Astrocyte (in vitro differentiated cells and primary cell): ENCODE data around the gene IFIT1B. TPM values are rescaled to one million over a fixed set of nuclear protein-coding genes. Genes with fewer than 3 reads are reported as not detected.

ENCODE experiments used
- DNase-seq: peaks from one replicate; pipeline ENCODE4 v3.0.0-alpha.2; 2010; ENCODE audit warnings: low read depth
- FAIRE-seq: peaks from 2 replicates; lab custom pipeline; 2011; peaks lifted over from hg19 to GRCh38; lab: Jason Lieb, UNC
- H2AFZ ChIP-seq: 2 replicates; pipeline ENCODE4 v1.6.0; 2012; ENCODE audit warnings: low read depth, low read length, inconsistent platforms
- H3K27ac ChIP-seq: 2 replicates; pipeline ENCODE4 v1.5.1; 2011; ENCODE audit warnings: low read depth, low read length, inconsistent platforms
- H3K27me3 ChIP-seq: 2 replicates; pipeline ENCODE4 v1.6.0; 2011; ENCODE audit warnings: low read length, inconsistent platforms; ENCODE audit not compliant: insufficient read depth
- H3K36me3 ChIP-seq: 2 replicates; pipeline ENCODE4 v1.5.1; 2011; ENCODE audit warnings: low read length, inconsistent platforms; ENCODE audit not compliant: insufficient read depth
- H3K4me1 ChIP-seq: 2 replicates; pipeline ENCODE4 v1.5.1; 2011; ENCODE audit warnings: low read length, inconsistent platforms; ENCODE audit not compliant: insufficient read depth
- H3K4me2 ChIP-seq: 2 replicates; pipeline ENCODE4 v1.6.0; 2012; ENCODE audit warnings: low read length, inconsistent platforms
- H3K4me3 ChIP-seq: 2 replicates; pipeline ENCODE4 v1.5.1; 2011; ENCODE audit warnings: low read depth, mild to moderate bottlenecking, low read length, inconsistent platforms; ENCODE audit not compliant: insufficient read depth
- H3K79me2 ChIP-seq: 2 replicates; pipeline ENCODE4 v1.6.0; 2012; ENCODE audit warnings: mild to moderate bottlenecking, low read length, inconsistent platforms; ENCODE audit not compliant: insufficient read depth
- H3K9ac ChIP-seq: 2 replicates; pipeline ENCODE4 v1.6.0; 2012; ENCODE audit warnings: mild to moderate bottlenecking, low read length, inconsistent platforms
- H3K9me3 ChIP-seq: 2 replicates; pipeline ENCODE4 v1.5.1; 2012; ENCODE audit warnings: low read depth, mild to moderate bottlenecking, low read length, inconsistent platforms; ENCODE audit not compliant: insufficient read depth
- H4K20me1 ChIP-seq: 2 replicates; pipeline ENCODE4 v1.6.0; 2012; ENCODE audit warnings: low read length, inconsistent platforms; ENCODE audit not compliant: insufficient read depth
- H3K27ac Mint-ChIP-seq: one replicate; pipeline ENCODE4 v1.8.0; 2021; ENCODE audit warnings: mild to moderate bottlenecking, mixed read lengths; ENCODE audit not compliant: unreplicated experiment
- H3K27me3 Mint-ChIP-seq: one replicate; pipeline ENCODE4 v1.8.0; 2021; ENCODE audit warnings: low read depth, mixed read lengths; ENCODE audit not compliant: unreplicated experiment
- H3K36me3 Mint-ChIP-seq: one replicate; pipeline ENCODE4 v1.8.0; 2021; ENCODE audit warnings: low read depth, mixed read lengths; ENCODE audit not compliant: unreplicated experiment
- H3K4me1 Mint-ChIP-seq: one replicate; pipeline ENCODE4 v1.8.0; 2021; ENCODE audit warnings: low read depth, mixed read lengths; ENCODE audit not compliant: unreplicated experiment
- H3K4me3 Mint-ChIP-seq: one replicate; pipeline ENCODE4 v1.8.0; 2021; ENCODE audit warnings: mild to moderate bottlenecking, moderate library complexity, mixed read lengths; ENCODE audit not compliant: unreplicated experiment
- H3K9me3 Mint-ChIP-seq: one replicate; pipeline ENCODE4 v1.8.0; 2021; ENCODE audit warnings: mild to moderate bottlenecking, mixed read lengths; ENCODE audit not compliant: unreplicated experiment
- CTCF ChIP-seq: IDR thresholded peaks from 2 replicates; pipeline ENCODE4 v1.5.1; 2011; ENCODE audit warnings: low read depth, mild to moderate bottlenecking, inconsistent platforms, low read length, moderate library complexity; ENCODE audit not compliant: insufficient read depth
- EZH2 ChIP-seq: IDR thresholded peaks from 2 replicates; pipeline ENCODE4 v1.6.1; 2012; ENCODE audit warnings: mild to moderate bottlenecking, low read length, inconsistent platforms; ENCODE audit not compliant: insufficient read depth
- total RNA-seq: library from RNA; stranded (reverse); gene quantifications from 2 replicates; pipeline ENCODE4 v1.2.1, GENCODE V29; 2021

IFIT1B gene
- total RNA-seq, 1 donor from 2014 or later, result not detected

- Histone ChIP-seq H4K20me1 (no peaks in the 10 kb centered on the region), H3K9me3 (no peaks in the 10 kb centered on the region), H3K4me3 (no peak overlapping the region), H2AFZ (no peak overlapping the region), H3K9ac (no peak overlapping the region), H3K27ac (no peak overlapping the region), H3K4me1 (no peaks in the 10 kb centered on the region), H3K79me2 (peaks cover 3% of the 10 kb centered on the region), H3K27me3 (no peaks in the 10 kb centered on the region), H3K4me2 (no peak overlapping the region), H3K36me3 (no peaks in the 10 kb centered on the region)
- H3K27ac Mint-ChIP-seq, result no peak overlapping the region
- TF ChIP-seq EZH2, result no peak
- no peak for TF ChIP-seq CTCF
- peaks cover 10% of the 10 kb centered on the region for H3K4me1 Mint-ChIP-seq
- no peak overlapping the region for H3K4me3 Mint-ChIP-seq
- peaks cover 19% of the 10 kb centered on the region for H3K36me3 Mint-ChIP-seq
- no peaks in the 10 kb centered on the region for H3K27me3 Mint-ChIP-seq
- DNase-seq, result no peak
- H3K9me3 Mint-ChIP-seq, result peaks cover 2% of the 10 kb centered on the region
- no peak for FAIRE-seq
These were observed 43.2 kb downstream of the IFIT1B start for GRCh38 chr10:89421018-89421476.

DNA sequence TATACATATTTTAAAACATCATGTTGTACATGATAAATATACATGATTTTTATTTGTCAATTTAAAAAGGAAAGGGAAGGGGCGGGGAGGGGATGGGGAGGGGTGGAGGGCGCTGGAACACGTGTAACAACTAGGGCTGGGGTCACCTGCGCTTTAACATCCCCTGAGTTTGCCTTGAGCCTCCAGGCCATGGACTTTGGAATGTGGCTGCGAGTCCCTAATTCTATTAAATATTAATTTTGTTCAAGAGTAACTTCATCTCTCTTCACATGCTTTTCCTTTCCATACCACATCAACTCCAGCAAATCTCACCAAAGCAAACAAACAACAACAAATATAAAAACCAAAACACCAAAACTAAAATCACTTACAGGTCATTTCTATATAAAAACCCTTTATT is 47.1 kb downstream of the IFIT1B start:
- Mint-ChIP-seq H3K9me3 (no peaks in the 10 kb centered on the region), H3K27ac (peak overlapping the region; percentile 28), H3K27me3 (no peaks in the 10 kb centered on the region), H3K4me1 (peaks cover 23% of the 10 kb centered on the region), H3K4me3 (no peak overlapping the region), H3K36me3 (peaks cover 5% of the 10 kb centered on the region)
- H3K4me2 ChIP-seq, result no peak overlapping the region
- no peak overlapping the region for H3K9ac ChIP-seq
- H3K4me1 ChIP-seq, result peaks cover 21% of the 10 kb centered on the region
- H3K27me3 ChIP-seq, result no peaks in the 10 kb centered on the region
- no peak overlapping the region for H3K27ac ChIP-seq
- H3K9me3 ChIP-seq, result no peaks in the 10 kb centered on the region
- no peak for DNase-seq
- no peaks in the 10 kb centered on the region for H3K36me3 ChIP-seq
- no peak for TF ChIP-seq EZH2
- no peak for TF ChIP-seq CTCF
- no peaks in the 10 kb centered on the region for H3K79me2 ChIP-seq
- no peak overlapping the region for H2AFZ ChIP-seq
- H3K4me3 ChIP-seq, result no peak overlapping the region
- FAIRE-seq, result no peak
- no peaks in the 10 kb centered on the region for H4K20me1 ChIP-seq

GRCh38 chr10:89426230-89426868 is 48.5 kb downstream of the IFIT1B start:
- no peaks in the 10 kb centered on the region for H3K36me3 Mint-ChIP-seq
- H3K9me3 Mint-ChIP-seq, result no peaks in the 10 kb centered on the region
- Histone ChIP-seq H3K27ac (no peak overlapping the region), H3K27me3 (no peaks in the 10 kb centered on the region), H3K4me2 (peak overlapping the region; percentile 69), H3K4me1 (peaks cover 21% of the 10 kb centered on the region), H3K9ac (peak overlapping the region; percentile 50), H3K9me3 (no peaks in the 10 kb centered on the region), H3K4me3 (no peak overlapping the region), H4K20me1 (no peaks in the 10 kb centered on the region), H3K79me2 (no peaks in the 10 kb centered on the region), H3K36me3 (no peaks in the 10 kb centered on the region), H2AFZ (no peak overlapping the region)
- peak; percentile 33 for DNase-seq
- no peaks in the 10 kb centered on the region for H3K27me3 Mint-ChIP-seq
- no peak for TF ChIP-seq EZH2
- peak; percentile 95 for TF ChIP-seq CTCF
- H3K4me1 Mint-ChIP-seq, result peaks cover 23% of the 10 kb centered on the region
- no peak overlapping the region for H3K27ac Mint-ChIP-seq
- peak; percentile 67 for FAIRE-seq
- no peak overlapping the region for H3K4me3 Mint-ChIP-seq
